ENCODE data around the gene RIMS3.
"Not testable (repeated sequence)": the region's sequence is repeated elsewhere in the genome, so short reads cannot be mapped to it uniquely, and the experiment has no call there.

RIMS3 gene

DNA sequence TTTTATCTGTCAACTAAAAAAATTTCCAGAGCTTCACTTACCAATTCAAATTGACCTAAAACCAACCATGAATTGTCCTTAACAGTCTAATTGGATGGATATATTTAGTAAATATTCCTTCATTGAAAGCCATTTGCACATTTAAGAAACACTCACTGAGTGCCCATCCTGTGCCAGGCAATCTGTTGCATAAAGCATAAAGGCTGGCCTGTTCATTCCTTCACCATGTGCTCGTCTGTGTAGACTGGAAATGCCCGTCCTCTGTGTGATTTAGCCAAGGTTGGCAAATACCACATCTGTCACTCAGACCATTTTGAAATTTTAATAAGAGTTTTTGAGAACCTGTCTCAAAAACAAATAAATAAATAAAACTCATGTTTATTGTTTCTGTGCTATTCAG lies 76.9 kb downstream of the RIMS3 start:
- peak; percentile 4 for DNase-seq

DNA sequence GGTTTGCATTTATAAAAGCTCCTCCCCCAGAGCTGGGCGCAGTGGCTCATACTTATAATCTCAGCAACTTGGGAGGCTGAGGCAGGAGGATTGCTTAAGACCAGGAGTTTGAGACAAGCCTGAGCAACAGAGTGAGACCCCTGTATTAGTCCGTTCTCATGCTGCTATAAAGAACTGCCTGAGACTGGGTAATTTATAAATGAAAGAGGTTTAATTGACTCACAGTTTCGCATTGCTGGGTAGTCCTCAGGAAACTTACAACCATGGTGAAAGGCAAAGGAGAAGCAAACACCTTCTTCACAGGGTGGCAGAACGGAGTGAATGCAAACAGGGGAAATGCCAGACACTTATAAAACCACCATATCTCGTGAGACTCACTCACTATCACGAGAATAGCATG lies 81.5 kb downstream of the RIMS3 start:
- DNase-seq, result no peak

DNA sequence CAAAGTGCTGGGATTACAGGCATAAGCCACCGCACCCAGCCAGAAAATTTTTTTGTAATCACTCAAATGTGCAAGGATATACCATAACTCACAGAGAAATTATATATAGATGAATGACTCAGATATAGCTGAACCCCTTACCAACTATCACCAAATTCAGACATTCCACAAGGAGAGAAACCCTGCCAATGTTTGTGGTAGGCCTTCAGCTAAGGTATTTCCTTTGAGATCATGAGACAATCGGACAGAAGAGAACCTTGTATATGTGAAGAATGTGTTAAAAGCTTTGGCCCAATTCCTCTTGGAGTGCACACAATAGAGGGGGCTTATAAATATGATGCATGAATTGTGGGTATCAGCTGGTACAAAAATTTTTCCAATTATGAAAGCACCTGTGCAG lies 83.4 kb downstream of the RIMS3 start:
- no peak for DNase-seq

DNA sequence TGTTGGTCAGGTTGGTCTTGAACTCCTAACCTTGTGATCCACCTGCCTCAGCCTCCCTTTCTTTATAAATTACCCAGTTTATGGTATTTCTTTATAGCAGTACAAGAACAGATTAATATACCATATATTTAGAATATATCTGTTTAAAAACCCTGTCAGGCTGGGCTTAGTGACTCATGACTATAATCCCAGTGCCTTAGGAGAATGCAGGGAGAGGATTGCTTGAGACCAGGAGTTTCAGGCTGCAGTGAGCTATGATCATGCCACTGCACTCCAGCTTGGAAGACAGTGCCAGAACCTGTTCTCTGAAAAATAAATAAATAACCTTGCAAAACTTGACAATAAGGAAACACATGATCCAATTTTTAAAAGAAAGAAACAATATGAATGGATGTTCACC lies 90.1 kb downstream of the RIMS3 start:
- no peak for DNase-seq

- not testable (repeated sequence) for DNase-seq
Measured at GRCh38 chr1:40574805-40575204, 90.7 kb downstream of the RIMS3 start.

Measured in midbrain (tissue), 1 donor.